ENCODE data around the gene ALMS1.
"Not testable (repeated sequence)": the region's sequence is repeated elsewhere in the genome, so short reads cannot be mapped to it uniquely, and the experiment has no call there.

Gene ALMS1

DNA sequence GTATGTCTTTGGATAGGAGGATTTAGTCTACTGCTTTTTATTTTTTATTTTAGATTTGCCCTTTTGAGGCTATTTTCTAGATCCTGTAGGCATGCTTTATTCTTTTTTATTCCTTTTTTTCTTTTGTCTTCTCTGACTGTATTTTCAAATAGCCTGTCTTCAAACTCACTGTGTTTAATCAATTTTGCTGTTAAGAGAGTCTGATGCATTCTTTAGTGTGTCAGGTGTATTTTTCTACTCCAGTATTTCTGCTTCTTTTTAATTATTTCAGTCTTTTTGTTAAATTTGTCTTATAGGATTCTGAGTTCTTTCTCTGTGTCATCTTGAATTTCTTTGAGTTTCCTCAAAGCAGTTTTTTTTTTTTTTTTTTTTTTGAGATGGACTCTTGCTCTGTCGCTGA, 143.1 kb downstream of the ALMS1 start:
- no peak for DNase-seq (ENCODE audit: low read depth)
- TF ChIP-seq, protein P1, sequence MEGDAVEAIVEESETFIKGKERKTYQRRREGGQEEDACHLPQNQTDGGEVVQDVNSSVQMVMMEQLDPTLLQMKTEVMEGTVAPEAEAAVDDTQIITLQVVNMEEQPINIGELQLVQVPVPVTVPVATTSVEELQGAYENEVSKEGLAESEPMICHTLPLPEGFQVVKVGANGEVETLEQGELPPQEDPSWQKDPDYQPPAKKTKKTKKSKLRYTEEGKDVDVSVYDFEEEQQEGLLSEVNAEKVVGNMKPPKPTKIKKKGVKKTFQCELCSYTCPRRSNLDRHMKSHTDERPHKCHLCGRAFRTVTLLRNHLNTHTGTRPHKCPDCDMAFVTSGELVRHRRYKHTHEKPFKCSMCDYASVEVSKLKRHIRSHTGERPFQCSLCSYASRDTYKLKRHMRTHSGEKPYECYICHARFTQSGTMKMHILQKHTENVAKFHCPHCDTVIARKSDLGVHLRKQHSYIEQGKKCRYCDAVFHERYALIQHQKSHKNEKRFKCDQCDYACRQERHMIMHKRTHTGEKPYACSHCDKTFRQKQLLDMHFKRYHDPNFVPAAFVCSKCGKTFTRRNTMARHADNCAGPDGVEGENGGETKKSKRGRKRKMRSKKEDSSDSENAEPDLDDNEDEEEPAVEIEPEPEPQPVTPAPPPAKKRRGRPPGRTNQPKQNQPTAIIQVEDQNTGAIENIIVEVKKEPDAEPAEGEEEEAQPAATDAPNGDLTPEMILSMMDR (IDR thresholded peaks at IDR 0.05; ENCODE audit: low read depth, low read length, missing control alignments): no peak
- no peak overlapping the region for H3K4me3 ChIP-seq (ENCODE audit: low read depth, low read length)
- in situ Hi-C loops (cut with HindIII; ENCODE audit: low sequenced_read_pairs): no loop called here

GRCh38 chr2:73530773-73531172, 145.1 kb downstream of the ALMS1 start:
- in situ Hi-C loops (cut with HindIII; ENCODE audit: low sequenced_read_pairs); DNase-seq (ENCODE audit: low read depth); H3K4me3 ChIP-seq (ENCODE audit: low read depth, low read length): not testable (repeated sequence)

- in situ Hi-C loops (cut with HindIII; ENCODE audit: low sequenced_read_pairs): no loop called here
- TF ChIP-seq, protein P1 (IDR thresholded peaks at IDR 0.05; ENCODE audit: low read depth, low read length, missing control alignments): no peak
- H3K4me3 ChIP-seq (ENCODE audit: low read depth, low read length): no peak overlapping the region
- no peak for DNase-seq (ENCODE audit: low read depth)
These were observed 146.7 kb downstream of the ALMS1 start for GRCh38 chr2:73532381-73532780.

DNA sequence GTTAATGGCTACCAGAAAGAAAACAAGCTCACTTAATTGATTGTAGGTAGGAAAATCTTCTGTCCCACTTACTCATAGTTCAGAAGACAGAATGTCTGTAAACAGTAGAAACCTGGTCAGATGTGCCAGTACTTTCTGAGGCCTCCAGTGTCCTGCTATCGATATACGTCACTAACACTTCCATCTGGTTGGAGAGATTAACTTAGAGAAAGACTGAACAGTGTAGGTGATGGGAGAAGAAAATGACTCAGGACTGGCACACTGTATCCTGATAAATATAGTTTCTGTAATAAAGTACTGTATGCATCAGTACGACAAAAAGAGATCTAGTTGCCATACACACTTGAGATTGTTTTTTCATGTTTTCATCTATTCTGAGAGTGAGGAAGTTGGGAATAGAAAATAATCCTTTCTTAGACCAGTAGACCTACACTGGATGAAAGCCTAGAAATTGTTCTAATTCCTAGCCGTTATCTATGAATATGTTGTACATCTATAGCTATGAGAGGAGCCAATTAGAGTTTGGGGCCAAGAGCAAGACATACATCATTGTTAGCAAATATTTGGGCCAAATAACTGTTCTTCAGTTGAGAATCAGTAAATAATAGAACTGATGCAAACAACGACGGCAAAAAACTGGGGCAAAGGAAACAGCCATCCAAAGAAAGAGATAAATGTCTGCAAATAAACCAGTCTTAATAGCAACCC, 150.7 kb downstream of the ALMS1 start:
- TF ChIP-seq, protein P1 (IDR thresholded peaks at IDR 0.05; ENCODE audit: low read depth, low read length, missing control alignments): no peak
- H3K4me3 ChIP-seq (ENCODE audit: low read depth, low read length): no peak overlapping the region
- in situ Hi-C loops (cut with HindIII; ENCODE audit: low sequenced_read_pairs): no loop called here
- no peak for DNase-seq (ENCODE audit: low read depth)

DNA sequence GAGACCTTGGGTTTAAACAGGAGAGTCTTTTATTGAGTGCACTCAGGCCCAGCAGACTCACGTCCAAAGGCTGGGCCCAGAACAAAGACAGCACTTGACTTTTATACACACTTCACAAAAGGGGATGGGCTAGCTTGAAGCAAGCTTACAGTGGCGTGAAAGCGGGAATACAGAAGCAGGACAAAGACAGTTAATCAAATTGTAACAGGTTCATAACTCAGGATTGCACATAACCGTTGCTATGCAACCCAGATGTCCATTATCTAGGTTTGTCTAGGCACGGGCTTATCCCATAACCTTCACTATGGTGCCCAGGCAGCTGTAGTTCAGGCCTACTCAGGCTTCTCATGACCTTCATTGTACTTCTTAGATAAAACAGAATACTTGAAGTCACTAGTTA, 175.2 kb downstream of the ALMS1 start:
- in situ Hi-C loops (cut with HindIII; ENCODE audit: low sequenced_read_pairs); H3K4me3 ChIP-seq (ENCODE audit: low read depth, low read length): not testable (repeated sequence)

GRCh38 chr2:73561422-73561821, 175.8 kb downstream of the ALMS1 start:
- no peak overlapping the region for H3K4me3 ChIP-seq (ENCODE audit: low read depth, low read length)
- in situ Hi-C loops (cut with HindIII; ENCODE audit: low sequenced_read_pairs): no loop called here
- TF ChIP-seq, protein P1 (IDR thresholded peaks at IDR 0.05; ENCODE audit: low read depth, low read length, missing control alignments): no peak
- no peak for DNase-seq (ENCODE audit: low read depth)

More for the DNA sequence above, 175.2 kb downstream of the ALMS1 start:
- DNase-seq (ENCODE audit: low read depth): not testable (repeated sequence)

DNA sequence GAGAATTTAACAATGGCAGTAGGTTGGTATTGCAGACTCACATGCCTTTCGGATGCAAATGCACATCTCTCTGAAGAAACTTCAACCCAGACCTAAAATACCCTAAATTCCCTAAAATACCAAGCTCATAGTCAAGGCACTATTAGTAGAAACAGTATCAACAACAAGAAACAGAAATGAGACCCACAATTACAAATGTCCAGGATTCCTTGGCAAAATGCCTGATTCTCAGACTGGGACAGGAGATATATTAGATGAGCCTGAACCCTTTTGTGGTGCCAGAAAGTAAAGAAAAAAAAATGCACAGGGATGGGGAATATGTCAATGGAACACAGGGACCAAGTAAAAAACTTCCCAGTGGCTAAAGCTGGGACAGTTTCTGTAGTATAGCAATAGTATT, 179.3 kb downstream of the ALMS1 start:
- H3K4me3 ChIP-seq (ENCODE audit: low read depth, low read length): no peak overlapping the region
- TF ChIP-seq, protein P1 (IDR thresholded peaks at IDR 0.05; ENCODE audit: low read depth, low read length, missing control alignments): no peak
- DNase-seq (ENCODE audit: low read depth): no peak
- in situ Hi-C loops (cut with HindIII; ENCODE audit: low sequenced_read_pairs): no loop called here
